GM21447 (cell line): ENCODE measurements around the gene CLNK.

Source experiments
- ATAC-seq: cut with Tn5 transposase; IDR thresholded peaks from one replicate; pipeline ENCODE4 v1.9.1; 2021; ENCODE audit not compliant: unreplicated experiment

CLNK gene, protein sequence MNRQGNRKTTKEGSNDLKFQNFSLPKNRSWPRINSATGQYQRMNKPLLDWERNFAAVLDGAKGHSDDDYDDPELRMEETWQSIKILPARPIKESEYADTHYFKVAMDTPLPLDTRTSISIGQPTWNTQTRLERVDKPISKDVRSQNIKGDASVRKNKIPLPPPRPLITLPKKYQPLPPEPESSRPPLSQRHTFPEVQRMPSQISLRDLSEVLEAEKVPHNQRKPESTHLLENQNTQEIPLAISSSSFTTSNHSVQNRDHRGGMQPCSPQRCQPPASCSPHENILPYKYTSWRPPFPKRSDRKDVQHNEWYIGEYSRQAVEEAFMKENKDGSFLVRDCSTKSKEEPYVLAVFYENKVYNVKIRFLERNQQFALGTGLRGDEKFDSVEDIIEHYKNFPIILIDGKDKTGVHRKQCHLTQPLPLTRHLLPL

DNA sequence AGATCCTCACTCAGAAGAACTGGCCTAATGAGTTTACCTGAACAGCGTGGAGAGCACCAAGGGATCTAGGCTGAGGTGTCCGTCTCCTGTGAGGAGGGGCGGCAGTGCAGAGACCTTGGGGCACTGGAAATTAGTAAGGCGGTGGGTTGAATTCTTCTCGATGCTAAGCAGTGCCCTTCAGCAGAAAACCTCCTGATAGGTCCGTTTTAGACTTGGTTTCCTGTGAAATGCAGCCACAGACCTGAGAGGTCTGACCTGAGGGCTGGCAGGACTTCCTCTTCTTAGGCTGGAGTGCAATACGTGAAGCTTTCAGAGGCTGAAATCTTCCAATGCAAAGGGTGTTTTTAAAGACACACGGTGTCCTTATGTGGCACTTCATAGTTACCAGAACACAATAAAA is at the start of gene CLNK:
TSS of gene CLNK (minus strand) at position 138 of the 400 bp plus-strand sequence. CDS start 16,899 bp downstream, outside the sequence.
- ATAC-seq: peak; percentile 84

DNA sequence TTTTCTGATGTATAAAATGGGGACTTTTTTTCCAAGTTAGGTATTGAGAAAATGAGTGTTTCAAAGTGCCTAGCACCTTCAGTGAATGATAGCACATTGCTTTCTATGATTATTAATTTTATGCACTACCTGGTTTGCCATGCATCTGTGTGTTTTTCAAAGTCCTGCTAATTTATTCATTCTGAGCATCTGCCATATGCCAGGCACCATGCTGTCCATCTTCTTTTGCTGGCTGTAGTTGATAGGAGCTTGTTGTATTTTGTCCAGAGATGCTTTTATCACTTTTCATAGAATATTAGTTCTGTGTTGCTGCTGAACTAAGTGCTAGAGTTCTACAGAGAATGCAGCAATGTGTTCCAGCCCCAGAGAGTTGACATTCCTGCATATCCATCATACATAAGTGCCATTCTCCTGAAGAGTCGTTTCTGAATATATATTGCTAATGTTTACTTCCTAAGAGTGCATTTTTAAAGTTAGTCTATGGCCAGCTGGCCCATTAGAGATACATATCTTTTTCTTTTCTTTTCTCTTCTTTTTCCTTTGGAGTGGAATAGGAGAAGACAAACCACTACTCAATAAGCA is 49.0 kb upstream of the CLNK start:
- no peak for ATAC-seq

DNA sequence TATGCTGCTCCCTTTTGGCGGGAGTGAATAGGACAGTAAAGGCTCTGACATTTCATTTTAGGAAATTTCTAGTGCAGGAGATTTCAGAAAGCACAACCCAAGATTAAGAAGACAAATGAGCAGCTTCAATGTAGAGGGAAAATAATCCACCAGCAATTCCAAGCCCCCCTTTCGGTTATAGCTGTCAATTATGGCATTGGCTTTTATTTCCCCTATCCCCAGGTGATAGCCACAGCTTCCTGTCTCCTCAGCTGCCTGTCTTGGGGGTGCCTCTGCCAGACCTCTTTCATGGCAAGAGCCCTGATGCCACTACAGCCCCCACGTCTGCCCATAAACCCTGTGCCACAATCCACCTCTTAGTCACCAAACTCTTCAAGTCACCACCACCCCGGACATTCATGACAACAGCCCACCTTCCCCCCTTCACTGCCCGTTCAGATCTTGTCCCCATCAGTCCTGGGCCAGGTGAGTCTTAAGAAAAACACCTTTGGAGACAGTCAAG is 48.4 kb upstream of the CLNK start:
- ATAC-seq: no peak

DNA sequence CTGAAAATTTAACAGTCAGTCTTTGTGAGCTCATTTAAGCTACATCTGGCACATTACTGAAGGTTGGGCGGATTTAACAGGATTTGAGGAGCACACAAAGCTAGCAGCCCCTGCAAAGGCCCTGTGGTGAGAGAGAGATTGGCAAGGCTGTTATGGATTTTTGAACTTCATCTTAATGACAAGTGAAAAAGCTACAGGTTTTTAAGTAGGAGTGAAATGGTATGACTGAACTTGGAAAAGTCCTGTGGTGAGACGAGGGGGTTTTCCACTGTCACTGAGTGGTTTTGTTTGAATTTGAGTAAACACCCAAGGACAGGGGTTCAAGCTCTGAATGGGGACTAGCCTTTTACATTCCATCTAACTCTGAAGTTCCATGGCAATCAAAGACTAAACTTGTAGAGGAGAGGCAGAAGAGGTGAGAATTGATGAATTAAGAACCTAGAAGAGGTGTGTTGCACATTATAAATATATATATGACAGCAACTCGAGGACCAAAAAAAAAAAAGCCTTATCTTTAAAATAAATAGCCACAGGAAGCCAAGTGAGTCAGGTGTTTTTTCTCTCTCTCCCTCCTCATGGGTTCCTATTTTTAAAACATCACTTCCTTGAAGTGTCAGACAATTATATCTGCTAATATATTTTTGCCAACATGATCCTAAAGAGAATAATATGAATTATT is 47.8 kb upstream of the CLNK start:
- no peak for ATAC-seq

DNA sequence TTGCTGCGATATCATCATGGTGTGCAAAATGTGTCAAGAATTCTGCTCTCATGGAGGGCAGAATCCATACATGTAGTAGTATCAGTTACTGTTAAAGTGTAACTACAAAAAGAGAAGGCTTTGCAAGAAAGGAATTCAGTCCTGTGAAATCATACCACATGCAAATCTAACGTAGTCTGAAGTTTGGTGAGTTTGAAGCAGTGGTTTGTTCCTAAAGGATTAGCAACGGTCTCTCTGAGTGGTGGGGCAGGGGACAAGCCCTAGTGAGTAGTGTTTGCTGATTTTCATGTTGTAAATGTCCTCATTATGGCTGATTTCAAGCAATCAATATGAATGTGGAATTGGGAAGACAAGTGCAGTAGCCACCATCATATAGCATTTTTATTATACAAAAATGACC is 47.1 kb upstream of the CLNK start:
- no peak for ATAC-seq

DNA sequence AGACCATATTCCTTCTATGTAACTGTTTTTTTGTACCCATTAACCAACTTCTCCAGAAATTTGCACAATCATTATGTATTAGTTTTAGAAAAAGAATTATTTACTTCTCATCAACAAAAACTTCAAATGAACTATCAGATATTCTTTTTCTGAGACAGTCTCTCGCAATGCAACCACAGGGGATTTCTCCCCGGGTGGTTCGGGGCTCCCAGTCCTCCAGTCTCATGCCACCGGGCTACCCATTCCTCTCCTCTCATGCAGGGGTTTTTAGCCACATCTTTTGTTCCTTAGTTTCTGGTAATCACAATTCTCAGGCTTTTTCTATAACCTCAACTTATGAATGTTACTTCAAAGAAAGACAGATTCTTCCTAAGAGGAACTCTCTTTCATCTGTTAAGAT is 46.6 kb upstream of the CLNK start:
- ATAC-seq: no peak

DNA sequence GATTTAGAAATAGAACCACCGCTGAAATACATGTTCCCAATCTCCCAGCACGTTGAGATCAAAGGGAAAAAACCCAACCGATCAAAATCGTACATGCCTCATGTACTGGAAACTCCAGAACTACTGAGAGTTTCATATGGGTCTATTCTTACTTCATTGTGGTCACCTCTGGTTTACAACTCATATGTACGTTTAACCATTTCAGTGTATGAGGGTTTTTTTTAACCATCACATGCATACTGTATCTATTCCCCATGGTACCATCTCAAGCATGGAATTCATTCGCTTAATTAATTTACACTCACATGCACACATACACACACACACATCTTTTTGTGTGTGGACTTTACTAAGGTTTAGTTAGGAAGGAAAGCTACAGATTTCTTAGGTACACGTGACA is 46.0 kb upstream of the CLNK start:
- ATAC-seq: peak; percentile 53

DNA sequence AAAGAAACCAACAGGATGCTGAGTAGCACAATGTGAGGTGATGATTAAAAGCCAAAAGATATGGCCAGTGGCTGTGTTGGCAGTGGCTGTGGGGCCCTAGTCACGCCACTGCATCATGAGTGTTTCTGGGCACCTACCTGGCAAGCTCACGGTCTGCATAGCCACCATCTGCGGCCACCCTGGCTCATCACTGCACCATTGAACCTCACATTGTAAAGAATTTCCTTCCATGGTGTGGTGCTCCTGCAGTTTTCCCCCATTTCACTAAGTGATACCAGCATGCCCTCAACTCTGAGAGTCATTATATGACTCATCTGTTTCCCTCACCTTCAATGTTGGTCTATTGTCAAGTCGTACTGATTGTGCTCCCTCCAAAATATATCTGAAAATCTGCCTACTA is 45.5 kb upstream of the CLNK start:
- ATAC-seq: peak; percentile 42

DNA sequence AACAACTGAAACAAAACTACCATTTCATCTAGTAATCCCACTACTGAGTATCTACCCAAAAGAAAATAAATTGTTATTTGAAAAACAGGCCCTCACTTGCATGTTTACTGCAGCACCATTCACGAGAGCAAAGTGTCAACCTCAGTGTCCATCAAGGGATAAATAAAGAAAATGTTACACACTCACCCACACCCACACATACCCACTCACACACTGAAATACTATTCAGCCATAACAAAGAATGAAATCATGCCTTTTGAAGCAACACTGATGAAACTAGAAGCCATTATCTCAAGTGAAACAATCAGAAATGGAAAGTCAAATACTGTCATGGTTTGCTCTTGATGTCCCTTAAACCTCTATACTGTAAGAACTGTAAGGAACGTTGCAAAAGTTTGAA is 44.8 kb upstream of the CLNK start:
- no peak for ATAC-seq

DNA sequence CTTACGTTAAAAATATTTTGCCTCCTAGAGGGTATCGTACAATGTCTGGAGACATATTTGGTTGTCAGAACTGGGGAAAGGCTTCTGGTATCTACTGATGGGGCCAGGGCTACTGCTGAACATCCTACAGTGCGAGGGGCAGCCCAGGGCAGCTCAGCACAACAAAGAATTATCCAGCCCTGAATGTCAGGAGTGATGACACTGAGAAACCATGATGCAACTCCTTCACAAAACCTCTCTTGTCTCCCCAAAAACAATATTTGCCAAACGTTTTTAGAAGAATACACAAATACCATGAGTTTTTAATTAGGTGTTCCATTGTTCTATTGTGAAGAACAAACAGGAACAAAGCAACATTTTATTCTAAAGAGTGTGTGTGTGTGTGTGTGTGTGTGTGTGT is 43.4 kb upstream of the CLNK start:
- no peak for ATAC-seq

DNA sequence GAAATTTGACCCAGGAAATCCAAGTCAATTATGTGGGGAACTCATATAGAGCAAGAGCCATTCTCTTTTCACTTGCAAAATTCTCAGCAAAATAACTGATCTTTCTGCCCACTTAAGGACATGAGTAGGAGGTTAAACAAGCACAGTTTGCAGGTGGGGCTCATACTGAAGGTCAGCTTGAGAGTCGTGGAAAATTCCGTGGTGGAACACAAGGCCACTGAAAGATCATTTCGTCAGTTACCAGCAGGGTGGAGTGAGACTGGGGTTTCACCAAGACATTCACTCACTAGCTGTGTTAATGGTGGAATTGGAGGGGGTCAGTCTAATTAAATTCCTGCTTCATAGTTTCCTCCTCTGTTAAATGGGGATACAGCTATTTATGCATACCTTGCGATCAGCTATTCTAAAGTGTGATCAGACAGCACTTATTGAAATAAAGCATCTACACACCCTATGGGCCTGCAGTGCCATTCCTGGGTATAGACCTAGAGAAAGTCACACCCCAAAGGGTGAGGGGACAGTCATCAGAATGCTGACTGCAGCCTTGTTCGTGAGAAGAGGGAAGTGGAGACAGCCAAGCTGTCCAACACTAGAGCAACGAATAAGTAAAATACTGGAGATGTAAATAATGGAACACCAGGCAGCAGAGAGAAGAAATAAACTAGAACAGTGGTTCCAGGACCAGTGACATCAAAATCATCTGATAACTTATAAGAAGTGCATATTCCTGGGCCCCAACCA is 42.7 kb upstream of the CLNK start:
- peak; percentile 16 for ATAC-seq

DNA sequence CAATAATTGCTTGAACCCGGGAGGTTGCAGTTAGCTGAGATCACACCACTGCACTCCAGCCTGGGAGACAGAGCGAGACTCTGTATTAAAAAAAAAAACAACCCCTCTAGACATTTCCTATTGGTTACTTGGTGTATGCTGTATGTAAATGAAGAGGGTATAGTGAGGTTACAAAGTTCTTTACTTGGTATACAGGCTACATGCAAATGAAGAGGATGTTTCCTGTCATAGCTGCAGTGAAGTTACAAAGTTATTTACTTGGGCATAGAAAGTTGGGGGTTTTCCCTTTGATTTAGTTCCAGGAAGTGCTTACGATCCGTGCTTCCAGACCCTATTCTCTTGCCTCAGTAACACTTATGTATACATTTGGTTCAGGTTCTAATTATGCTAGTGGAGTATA is 38.4 kb upstream of the CLNK start:
- peak; percentile 91 for ATAC-seq

DNA sequence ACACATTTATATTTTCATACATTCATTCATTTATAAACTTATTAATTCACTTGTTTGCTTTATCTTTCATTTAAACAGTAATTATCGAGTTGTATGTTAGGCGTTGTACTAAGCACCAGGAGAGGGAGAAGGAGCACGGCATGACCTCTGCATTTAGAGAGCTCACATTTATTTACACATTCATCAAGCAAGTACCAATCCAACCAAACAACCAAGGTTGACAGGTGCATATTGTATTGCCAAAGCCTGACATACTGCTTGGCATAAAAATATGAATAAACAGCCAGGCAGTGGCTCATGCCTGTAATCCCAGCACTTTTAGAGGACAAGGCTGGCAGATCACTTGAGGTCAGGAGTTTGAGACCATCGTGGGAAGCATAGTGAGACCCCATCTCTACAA is 37.0 kb upstream of the CLNK start:
- no peak for ATAC-seq

DNA sequence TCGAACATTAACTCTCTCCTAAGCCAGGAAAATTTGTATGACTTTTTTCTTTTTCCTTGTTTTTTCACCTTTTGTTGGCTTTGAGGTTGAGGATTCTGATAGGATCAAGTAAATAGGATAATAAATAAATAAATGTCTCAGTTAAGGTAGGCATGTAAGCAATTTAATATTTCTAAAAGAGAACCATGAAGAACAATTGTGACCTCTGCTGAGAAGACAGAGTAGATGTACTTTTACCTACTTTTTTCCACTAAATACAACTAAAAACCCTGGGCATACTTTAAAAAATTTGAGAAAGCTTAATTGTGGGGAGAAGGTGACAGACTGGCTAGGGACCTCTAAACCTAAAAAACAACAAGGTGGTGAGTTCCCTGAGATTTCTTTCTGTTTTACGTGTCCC is 31.6 kb upstream of the CLNK start:
- no peak for ATAC-seq

DNA sequence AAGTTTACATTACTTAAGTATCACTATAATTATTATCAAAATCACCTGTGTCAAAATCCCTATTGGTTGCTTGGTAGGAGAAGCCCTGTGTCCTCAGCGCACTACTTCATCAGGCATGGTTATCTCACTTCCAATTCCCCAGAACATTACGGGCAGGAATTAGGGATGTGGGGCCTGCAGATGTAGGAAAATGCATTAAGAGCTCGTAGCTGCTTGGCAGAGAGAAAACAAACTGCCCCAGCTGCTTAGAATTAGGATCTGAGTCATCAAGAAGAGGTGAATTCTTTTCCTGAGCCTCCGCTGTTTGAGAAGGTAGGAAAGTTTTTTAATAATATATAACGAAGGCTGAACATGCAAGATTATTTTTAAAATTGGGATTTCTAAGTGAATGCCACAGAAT is 31.1 kb upstream of the CLNK start:
- no peak for ATAC-seq

DNA sequence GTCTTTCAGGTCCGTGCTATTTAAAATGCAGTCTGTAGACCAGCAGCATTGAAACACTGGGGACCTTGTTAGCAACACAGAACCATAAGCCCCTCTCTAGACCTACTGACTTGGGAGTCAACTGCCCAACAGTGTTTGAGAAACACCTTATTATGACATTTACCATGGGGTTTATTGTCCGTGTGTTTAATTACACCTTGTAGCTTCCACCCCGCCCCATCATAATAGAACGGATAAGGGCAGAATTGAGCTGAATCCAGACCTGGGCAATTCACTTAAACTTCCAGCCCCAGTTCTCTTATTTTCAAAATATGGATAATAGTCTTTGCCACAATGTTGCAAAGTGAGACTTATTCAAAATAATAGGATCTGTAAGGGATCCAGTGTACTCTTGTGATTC is 30.6 kb upstream of the CLNK start:
- no peak for ATAC-seq

DNA sequence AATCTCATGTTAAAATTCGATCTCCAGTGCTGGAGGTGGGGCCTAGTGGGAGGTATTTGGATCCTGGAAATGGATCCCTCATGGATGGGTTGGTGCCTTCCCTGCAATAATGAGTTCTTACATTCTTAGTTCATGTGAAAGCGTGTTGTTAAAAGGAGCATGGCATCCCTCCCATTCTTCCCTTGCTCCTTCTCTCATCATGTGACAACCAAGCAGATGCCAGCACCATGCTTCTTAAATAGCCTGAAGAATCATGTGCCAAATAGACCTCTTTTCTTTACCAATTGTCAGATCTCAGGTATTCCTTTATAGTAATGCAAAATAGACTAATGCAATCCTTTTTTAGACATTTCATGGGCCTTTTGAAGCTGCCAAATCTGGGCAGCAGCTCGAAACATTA is 29.0 kb upstream of the CLNK start:
- no peak for ATAC-seq

DNA sequence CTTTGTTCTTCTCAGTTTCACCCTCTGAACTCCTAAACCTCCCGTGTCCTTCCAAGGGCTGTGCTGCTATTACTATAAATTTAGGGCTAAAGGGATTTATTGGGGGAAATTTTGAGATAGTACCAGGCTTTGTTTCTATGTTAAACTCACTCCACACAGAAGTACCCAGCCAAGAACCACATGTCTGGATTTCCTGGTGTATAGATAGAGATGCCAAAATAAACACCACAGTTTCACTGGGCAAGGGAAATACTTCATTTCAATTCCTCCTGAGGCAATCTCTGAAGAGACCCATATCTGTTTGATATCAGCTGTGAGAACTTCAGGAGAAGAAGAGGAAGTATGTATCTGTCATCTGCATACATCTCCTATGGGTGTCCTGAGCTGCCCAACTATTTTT is 21.7 kb upstream of the CLNK start:
- ATAC-seq: no peak

DNA sequence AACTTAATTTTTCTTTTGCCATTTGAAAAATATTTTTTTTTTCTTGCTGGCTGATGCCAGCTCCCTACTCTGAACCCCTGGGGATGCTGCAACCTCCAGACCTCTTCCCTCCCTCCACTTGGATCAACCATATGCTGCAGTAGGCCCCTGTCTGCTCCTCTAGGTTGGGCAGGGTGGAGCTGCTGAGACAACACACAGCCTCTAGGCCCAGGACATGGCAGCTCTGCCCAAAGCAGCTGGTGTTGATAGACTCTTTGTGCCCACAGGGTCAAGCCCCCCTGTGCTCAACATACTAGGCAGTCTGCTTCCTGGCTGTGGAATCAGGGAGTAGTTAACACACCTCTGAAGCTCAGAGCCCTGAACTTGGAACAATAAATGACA is 19.9 kb upstream of the CLNK start:
- ATAC-seq: no peak

DNA sequence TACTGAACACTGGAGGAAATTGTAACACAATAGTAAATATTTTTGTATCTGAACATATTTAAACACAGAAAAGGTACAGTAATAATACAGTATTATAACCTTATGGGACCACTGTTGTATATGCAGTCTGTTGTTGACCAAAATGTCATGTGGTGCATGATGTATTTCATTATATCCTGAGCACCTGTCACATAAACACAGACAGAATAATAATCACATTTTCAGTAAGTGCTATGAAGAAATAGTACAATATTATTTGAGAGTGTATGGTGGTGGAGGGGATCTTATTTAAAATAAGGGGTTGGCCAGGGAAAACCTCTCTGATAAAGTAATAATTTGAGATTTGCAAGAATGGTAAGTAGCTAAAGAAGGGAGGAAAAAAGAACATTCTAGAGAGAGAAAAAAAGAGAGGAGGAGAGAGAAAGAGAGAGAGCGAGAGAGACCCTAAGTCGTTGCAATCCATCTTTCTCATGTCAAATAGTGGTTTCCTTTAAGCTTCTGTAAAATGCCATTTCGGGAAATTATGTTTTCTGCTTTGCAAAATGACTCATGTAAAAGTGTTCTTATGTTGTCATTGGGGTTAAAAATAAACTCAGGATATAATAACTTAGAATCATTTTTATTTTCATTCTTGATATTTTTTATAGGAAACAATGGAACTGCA is 19.3 kb upstream of the CLNK start:
- ATAC-seq: no peak

DNA sequence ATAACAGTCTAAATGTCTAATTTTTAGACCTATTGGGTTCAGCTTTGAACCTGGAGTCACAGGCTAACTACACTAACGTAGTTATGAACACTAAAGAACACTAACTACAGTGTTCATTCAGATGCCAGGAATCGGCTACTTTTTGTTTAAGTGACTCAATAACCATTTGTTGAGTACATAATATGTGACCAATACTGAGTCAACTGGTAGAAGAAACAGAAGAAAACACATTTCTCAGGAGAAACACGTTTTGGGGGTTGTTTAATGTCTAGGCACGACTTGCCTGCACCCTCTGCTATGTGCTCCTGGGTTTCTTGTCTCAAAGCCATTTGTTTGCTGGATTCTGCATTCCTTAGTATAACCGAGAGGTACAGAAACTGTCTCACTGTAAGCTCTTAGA is 18.6 kb upstream of the CLNK start:
- ATAC-seq: no peak
